HEK293 (cell line): ENCODE data around the gene ITGB2.

Source experiments
- CTCF ChIA-PET: fragments of 350-600 bp; formaldehyde crosslinking; extraction: SDS; loops from one replicate; lab custom pipeline; 2021; ENCODE audit warnings: antibody characterized with exemption; lab: Yijun Ruan, JAX
- POLR2A ChIA-PET: fragments of 300-600 bp; formaldehyde crosslinking; extraction: SDS; loops from one replicate; lab custom pipeline; 2020; ENCODE audit warnings: antibody characterized with exemption, inconsistent platforms; lab: Yijun Ruan, JAX
- H3K27ac ChIP-seq: fragments of 200-500 bp; sonication (Bioruptor generic); 2 replicates; pipeline ENCODE4 v1.5.1; 2014; ENCODE audit warnings: low read depth, low read length, control low read depth, inconsistent platforms; ENCODE audit errors: extremely low read depth
- H3K36me3 ChIP-seq, 2 experiments: fragments of 200-500 bp in 1 of 2; sonication (Bioruptor generic) in 1 of 2; 1 replicate in 1 of 2; 2 replicates in 1 of 2; pipeline ENCODE4 v1.5.1; 2014 to 2017; ENCODE audit warnings: inconsistent platforms in 2 of 2, low read length in 2 of 2; ENCODE audit not compliant: control insufficient read depth in 2 of 2, insufficient read depth in 1 of 2
- H3K4me1 ChIP-seq: fragments of 200-500 bp; sonication (Bioruptor generic); 2 replicates; pipeline ENCODE4 v1.5.1; 2014; ENCODE audit warnings: mild to moderate bottlenecking, low read length, inconsistent platforms; ENCODE audit not compliant: control insufficient read depth, insufficient read depth
- H3K4me3 ChIP-seq: 2 replicates; pipeline ENCODE4 v1.5.1; 2011; ENCODE audit warnings: low read depth, mild to moderate bottlenecking, control low read depth, low read length, moderate library complexity
- H3K9me3 ChIP-seq: fragments of 200-500 bp; sonication (Bioruptor generic); 2 replicates; pipeline ENCODE4 v1.5.1; 2014; ENCODE audit warnings: low read depth, low read length, inconsistent platforms; ENCODE audit not compliant: control insufficient read depth, insufficient read depth
- SCRT1 ChIP-seq: fragments of 450-650 bp; formaldehyde crosslinking; IDR thresholded peaks from 2 replicates; pipeline ENCODE4 v1.5.1; 2016; ENCODE audit warnings: missing biosample characterization, missing genetic modification characterization, borderline replicate concordance
- ZBTB7A ChIP-seq: fragments of 450-650 bp; formaldehyde crosslinking; IDR thresholded peaks from 2 replicates; pipeline ENCODE4 v1.5.1; 2016; ENCODE audit warnings: low read depth, missing biosample characterization, missing genetic modification characterization
- ZNF16 ChIP-seq: fragments of 450-650 bp; formaldehyde crosslinking; IDR thresholded peaks from 2 replicates; pipeline ENCODE4 v1.5.1; 2016; ENCODE audit warnings: low read depth, missing biosample characterization, missing genetic modification characterization
- ZNF19 ChIP-seq: fragments of 450-650 bp; formaldehyde crosslinking; IDR thresholded peaks from 2 replicates; pipeline ENCODE4; 2016; ENCODE audit warnings: missing biosample characterization, missing genetic modification characterization, low read depth
- ZNF341 ChIP-seq: fragments of 450-650 bp; formaldehyde crosslinking; IDR thresholded peaks from 2 replicates; pipeline ENCODE4; 2016; ENCODE audit warnings: low read depth, missing biosample characterization, missing genetic modification characterization
- ZNF37A ChIP-seq: fragments of 450-650 bp; IDR thresholded peaks from 2 replicates; pipeline ENCODE4 v1.5.1; 2018; ENCODE audit warnings: missing biosample characterization, missing genetic modification characterization
- ZNF391 ChIP-seq: fragments of 450-650 bp; formaldehyde crosslinking; IDR thresholded peaks from 2 replicates; pipeline ENCODE4 v1.5.1; 2016; ENCODE audit warnings: low read depth, missing biosample characterization, missing genetic modification characterization, borderline replicate concordance
- ZNF501 ChIP-seq: fragments of 450-650 bp; formaldehyde crosslinking; IDR thresholded peaks from 2 replicates; pipeline ENCODE4 v1.5.1; 2016; ENCODE audit warnings: missing biosample characterization, missing genetic modification characterization
- ZNF555 ChIP-seq: fragments of 450-650 bp; formaldehyde crosslinking; conservative IDR thresholded peaks from 2 replicates; pipeline ENCODE4 v1.5.1; 2017; ENCODE audit warnings: missing biosample characterization, mild to moderate bottlenecking, missing genetic modification characterization, inconsistent platforms
- ZNF561 ChIP-seq: fragments of 450-650 bp; IDR thresholded peaks from 2 replicates; pipeline ENCODE4 v1.5.1; 2018; ENCODE audit warnings: missing biosample characterization, missing genetic modification characterization, borderline replicate concordance
- ZNF629 ChIP-seq: fragments of 450-650 bp; formaldehyde crosslinking; IDR thresholded peaks from 2 replicates; pipeline ENCODE4 v1.5.1; 2017; ENCODE audit warnings: missing biosample characterization, missing genetic modification characterization
- ZSCAN23 ChIP-seq: fragments of 450-650 bp; formaldehyde crosslinking; IDR thresholded peaks from 2 replicates; pipeline ENCODE4 v1.5.1; 2016; ENCODE audit warnings: missing biosample characterization, missing genetic modification characterization
- TF ChIP-seq, protein P1 (sequence below): fragments of 450-650 bp; formaldehyde crosslinking; IDR thresholded peaks from 2 replicates; pipeline ENCODE4 v1.5.1; 2016; ENCODE audit warnings: missing biosample characterization, missing genetic modification characterization
- TF ChIP-seq, protein P2 (sequence below): fragments of 450-650 bp; formaldehyde crosslinking; IDR thresholded peaks from 2 replicates; pipeline ENCODE4 v1.5.1; 2017; ENCODE audit warnings: missing biosample characterization, missing genetic modification characterization
- TF ChIP-seq, protein P3 (sequence below): fragments of 450-650 bp; formaldehyde crosslinking; IDR thresholded peaks from 2 replicates; pipeline ENCODE4 v1.5.1; 2017; ENCODE audit warnings: missing biosample characterization, missing genetic modification characterization
- TF ChIP-seq, protein P4 (sequence below): fragments of 450-650 bp; formaldehyde crosslinking; conservative IDR thresholded peaks from 2 replicates; pipeline ENCODE4 v1.5.1; 2016; ENCODE audit warnings: low read depth, missing biosample characterization, missing genetic modification characterization
- TF ChIP-seq, protein P5 (sequence below): fragments of 450-650 bp; formaldehyde crosslinking; IDR thresholded peaks from 2 replicates; pipeline ENCODE4 v1.5.1; 2016; ENCODE audit warnings: missing biosample characterization, missing genetic modification characterization, borderline replicate concordance
- TF ChIP-seq, protein P6 (sequence below): fragments of 450-650 bp; formaldehyde crosslinking; IDR thresholded peaks from 2 replicates; pipeline ENCODE4 v1.5.1; 2016; ENCODE audit warnings: missing biosample characterization, missing genetic modification characterization

Gene ITGB2

DNA sequence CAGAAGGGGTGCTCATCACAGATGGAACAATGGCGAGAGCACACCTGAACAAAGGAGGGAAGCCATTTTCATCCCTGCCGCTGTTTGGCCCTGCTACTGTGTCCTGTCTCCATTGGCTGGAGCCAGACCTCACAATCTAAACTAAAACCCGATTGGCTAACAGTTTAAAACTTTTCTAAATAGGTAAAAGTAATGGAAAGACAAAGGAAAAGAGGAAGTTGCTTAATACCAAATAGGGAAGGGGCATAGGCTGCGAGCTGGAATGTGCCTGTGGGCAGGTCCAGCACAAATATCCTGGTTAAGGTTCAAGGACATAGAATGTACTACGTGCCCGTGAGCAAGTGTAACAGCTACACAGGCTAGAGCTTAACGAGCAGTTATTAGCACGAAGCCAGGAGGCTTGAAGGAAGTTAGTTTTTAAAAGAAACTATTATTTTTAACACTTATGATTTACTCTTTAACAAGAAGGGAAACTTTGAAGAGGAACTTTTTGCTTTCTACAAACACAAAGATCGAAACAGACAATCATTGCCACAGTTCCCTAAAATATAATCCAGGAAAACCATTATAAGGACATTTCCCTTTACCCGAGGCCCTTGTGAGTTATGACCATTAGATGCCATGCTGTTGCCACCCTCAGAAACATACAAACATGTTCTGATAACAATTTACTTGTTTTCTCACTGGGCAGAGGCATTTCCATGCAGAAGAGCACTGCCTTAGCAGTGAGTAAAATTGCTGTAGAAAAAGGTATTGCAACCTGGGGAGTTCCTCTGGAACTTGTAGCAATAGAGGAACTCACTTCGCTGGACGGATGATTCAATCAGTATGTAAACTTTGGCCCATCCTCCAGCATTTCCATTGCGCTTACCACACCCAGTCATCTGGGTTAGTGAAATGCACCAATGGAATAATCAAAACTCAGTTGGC, 42.4 kb downstream of the ITGB2 start:
- TF ChIP-seq ZNF37A (tag by site-specific recombination) (no peak), ZNF501 (no peak), ZNF561 (tag by site-specific recombination) (no peak), ZNF341 (tag by site-specific recombination) (no peak), ZNF19 (tag by site-specific recombination) (no peak), SCRT1 (no peak), ZSCAN23 (tag by site-specific recombination) (no peak), ZNF629 (tag by site-specific recombination) (no peak), ZNF16 (no peak), ZBTB7A (tag by site-specific recombination) (no peak), ZNF555 (tag by site-specific recombination) (no peak), ZNF391 (tag by site-specific recombination) (no peak)
- TF ChIP-seq, protein P1, sequence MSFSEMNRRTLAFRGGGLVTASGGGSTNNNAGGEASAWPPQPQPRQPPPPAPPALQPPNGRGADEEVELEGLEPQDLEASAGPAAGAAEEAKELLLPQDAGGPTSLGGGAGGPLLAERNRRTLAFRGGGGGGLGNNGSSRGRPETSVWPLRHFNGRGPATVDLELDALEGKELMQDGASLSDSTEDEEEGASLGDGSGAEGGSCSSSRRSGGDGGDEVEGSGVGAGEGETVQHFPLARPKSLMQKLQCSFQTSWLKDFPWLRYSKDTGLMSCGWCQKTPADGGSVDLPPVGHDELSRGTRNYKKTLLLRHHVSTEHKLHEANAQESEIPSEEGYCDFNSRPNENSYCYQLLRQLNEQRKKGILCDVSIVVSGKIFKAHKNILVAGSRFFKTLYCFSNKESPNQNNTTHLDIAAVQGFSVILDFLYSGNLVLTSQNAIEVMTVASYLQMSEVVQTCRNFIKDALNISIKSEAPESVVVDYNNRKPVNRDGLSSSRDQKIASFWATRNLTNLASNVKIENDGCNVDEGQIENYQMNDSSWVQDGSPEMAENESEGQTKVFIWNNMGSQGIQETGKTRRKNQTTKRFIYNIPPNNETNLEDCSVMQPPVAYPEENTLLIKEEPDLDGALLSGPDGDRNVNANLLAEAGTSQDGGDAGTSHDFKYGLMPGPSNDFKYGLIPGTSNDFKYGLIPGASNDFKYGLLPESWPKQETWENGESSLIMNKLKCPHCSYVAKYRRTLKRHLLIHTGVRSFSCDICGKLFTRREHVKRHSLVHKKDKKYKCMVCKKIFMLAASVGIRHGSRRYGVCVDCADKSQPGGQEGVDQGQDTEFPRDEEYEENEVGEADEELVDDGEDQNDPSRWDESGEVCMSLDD (tag by site-specific recombination) = no peak
- TF ChIP-seq, protein P2, sequence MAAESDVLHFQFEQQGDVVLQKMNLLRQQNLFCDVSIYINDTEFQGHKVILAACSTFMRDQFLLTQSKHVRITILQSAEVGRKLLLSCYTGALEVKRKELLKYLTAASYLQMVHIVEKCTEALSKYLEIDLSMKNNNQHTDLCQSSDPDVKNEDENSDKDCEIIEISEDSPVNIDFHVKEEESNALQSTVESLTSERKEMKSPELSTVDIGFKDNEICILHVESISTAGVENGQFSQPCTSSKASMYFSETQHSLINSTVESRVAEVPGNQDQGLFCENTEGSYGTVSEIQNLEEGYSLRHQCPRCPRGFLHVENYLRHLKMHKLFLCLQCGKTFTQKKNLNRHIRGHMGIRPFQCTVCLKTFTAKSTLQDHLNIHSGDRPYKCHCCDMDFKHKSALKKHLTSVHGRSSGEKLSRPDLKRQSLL = no peak
- TF ChIP-seq, protein P3, sequence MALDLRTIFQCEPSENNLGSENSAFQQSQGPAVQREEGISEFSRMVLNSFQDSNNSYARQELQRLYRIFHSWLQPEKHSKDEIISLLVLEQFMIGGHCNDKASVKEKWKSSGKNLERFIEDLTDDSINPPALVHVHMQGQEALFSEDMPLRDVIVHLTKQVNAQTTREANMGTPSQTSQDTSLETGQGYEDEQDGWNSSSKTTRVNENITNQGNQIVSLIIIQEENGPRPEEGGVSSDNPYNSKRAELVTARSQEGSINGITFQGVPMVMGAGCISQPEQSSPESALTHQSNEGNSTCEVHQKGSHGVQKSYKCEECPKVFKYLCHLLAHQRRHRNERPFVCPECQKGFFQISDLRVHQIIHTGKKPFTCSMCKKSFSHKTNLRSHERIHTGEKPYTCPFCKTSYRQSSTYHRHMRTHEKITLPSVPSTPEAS (tag by site-specific recombination) = no peak
- TF ChIP-seq, protein P4, sequence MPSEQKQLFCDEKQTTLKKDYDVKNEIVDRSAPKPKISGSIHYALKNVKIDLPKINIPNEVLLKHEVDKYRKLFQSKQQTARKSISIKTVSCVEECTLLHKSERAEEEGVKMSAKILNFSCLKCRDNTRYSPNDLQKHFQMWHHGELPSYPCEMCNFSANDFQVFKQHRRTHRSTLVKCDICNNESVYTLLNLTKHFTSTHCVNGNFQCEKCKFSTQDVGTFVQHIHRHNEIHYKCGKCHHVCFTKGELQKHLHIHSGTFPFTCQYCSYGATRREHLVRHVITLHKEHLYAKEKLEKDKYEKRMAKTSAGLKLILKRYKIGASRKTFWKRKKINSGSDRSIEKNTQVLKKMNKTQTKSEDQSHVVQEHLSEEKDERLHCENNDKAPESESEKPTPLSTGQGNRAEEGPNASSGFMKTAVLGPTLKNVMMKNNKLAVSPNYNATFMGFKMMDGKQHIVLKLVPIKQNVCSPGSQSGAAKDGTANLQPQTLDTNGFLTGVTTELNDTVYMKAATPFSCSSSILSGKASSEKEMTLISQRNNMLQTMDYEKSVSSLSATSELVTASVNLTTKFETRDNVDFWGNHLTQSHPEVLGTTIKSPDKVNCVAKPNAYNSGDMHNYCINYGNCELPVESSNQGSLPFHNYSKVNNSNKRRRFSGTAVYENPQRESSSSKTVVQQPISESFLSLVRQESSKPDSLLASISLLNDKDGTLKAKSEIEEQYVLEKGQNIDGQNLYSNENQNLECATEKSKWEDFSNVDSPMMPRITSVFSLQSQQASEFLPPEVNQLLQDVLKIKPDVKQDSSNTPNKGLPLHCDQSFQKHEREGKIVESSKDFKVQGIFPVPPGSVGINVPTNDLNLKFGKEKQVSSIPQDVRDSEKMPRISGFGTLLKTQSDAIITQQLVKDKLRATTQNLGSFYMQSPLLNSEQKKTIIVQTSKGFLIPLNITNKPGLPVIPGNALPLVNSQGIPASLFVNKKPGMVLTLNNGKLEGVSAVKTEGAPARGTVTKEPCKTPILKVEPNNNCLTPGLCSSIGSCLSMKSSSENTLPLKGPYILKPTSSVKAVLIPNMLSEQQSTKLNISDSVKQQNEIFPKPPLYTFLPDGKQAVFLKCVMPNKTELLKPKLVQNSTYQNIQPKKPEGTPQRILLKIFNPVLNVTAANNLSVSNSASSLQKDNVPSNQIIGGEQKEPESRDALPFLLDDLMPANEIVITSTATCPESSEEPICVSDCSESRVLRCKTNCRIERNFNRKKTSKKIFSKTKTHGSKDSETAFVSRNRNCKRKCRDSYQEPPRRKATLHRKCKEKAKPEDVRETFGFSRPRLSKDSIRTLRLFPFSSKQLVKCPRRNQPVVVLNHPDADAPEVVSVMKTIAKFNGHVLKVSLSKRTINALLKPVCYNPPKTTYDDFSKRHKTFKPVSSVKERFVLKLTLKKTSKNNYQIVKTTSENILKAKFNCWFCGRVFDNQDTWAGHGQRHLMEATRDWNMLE (tag by site-specific recombination) = no peak
- TF ChIP-seq, protein P5, sequence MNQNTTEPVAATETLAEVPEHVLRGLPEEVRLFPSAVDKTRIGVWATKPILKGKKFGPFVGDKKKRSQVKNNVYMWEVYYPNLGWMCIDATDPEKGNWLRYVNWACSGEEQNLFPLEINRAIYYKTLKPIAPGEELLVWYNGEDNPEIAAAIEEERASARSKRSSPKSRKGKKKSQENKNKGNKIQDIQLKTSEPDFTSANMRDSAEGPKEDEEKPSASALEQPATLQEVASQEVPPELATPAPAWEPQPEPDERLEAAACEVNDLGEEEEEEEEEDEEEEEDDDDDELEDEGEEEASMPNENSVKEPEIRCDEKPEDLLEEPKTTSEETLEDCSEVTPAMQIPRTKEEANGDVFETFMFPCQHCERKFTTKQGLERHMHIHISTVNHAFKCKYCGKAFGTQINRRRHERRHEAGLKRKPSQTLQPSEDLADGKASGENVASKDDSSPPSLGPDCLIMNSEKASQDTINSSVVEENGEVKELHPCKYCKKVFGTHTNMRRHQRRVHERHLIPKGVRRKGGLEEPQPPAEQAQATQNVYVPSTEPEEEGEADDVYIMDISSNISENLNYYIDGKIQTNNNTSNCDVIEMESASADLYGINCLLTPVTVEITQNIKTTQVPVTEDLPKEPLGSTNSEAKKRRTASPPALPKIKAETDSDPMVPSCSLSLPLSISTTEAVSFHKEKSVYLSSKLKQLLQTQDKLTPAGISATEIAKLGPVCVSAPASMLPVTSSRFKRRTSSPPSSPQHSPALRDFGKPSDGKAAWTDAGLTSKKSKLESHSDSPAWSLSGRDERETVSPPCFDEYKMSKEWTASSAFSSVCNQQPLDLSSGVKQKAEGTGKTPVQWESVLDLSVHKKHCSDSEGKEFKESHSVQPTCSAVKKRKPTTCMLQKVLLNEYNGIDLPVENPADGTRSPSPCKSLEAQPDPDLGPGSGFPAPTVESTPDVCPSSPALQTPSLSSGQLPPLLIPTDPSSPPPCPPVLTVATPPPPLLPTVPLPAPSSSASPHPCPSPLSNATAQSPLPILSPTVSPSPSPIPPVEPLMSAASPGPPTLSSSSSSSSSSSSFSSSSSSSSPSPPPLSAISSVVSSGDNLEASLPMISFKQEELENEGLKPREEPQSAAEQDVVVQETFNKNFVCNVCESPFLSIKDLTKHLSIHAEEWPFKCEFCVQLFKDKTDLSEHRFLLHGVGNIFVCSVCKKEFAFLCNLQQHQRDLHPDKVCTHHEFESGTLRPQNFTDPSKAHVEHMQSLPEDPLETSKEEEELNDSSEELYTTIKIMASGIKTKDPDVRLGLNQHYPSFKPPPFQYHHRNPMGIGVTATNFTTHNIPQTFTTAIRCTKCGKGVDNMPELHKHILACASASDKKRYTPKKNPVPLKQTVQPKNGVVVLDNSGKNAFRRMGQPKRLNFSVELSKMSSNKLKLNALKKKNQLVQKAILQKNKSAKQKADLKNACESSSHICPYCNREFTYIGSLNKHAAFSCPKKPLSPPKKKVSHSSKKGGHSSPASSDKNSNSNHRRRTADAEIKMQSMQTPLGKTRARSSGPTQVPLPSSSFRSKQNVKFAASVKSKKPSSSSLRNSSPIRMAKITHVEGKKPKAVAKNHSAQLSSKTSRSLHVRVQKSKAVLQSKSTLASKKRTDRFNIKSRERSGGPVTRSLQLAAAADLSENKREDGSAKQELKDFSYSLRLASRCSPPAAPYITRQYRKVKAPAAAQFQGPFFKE = no peak
- TF ChIP-seq, protein P6, sequence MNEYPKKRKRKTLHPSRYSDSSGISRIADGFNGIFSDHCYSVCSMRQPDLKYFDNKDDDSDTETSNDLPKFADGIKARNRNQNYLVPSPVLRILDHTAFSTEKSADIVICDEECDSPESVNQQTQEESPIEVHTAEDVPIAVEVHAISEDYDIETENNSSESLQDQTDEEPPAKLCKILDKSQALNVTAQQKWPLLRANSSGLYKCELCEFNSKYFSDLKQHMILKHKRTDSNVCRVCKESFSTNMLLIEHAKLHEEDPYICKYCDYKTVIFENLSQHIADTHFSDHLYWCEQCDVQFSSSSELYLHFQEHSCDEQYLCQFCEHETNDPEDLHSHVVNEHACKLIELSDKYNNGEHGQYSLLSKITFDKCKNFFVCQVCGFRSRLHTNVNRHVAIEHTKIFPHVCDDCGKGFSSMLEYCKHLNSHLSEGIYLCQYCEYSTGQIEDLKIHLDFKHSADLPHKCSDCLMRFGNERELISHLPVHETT (tag by site-specific recombination) = no peak
- ChIA-PET CTCF (interaction anchor here (0.5 to 5.1 kb wide), 4 partner anchors 15 to 54 kb away, joined by 3 to 25 read pairs (median 5); no protein-coding TSS in a partner anchor), POLR2A (no interaction called here)
- H3K27ac ChIP-seq = no peak overlapping the region
- H3K36me3 ChIP-seq = no peaks in the 10 kb centered on the region
- no peak overlapping the region for H3K4me3 ChIP-seq
- no peaks in the 10 kb centered on the region for H3K9me3 ChIP-seq
- H3K4me1 ChIP-seq = peaks cover 2% of the 10 kb centered on the region; the same call in 1 of the 2 replicates
